Frontal cortex (tissue), 4 donors: Measurements from ENCODE around the gene MIS12. TPM values are rescaled to one million over a fixed set of nuclear protein-coding genes. Genes with fewer than 3 reads are reported as not detected.

Experiments used
- DNase-seq, 2 donors: peaks; one replicate each; pipeline ENCODE4 v3.0.0; 2012; ENCODE audit warnings: low spot score in 2 of 2
- FAIRE-seq: peaks from 2 replicates; lab custom pipeline; 2012; peaks lifted over from hg19 to GRCh38; lab: Jason Lieb, UNC
- total RNA-seq: library from RNA; depleted of rRNA; stranded (reverse); fragments of >200 nt; gene quantifications from one replicate; pipeline ENCODE4 v1.2.3, GENCODE V29; 2014
- donor health status: control.
- donor health status: control.
- donor health status: control.

Gene MIS12
- total RNA-seq, 1 donor from 2014 or later, result 24.5 TPM

- no peak for FAIRE-seq
- peak in 1 of 2 donors; percentile 58 for DNase-seq
Observed at GRCh38 chr17:5499476-5500231, 13.3 kb downstream of the MIS12 start.

GRCh38 chr17:5500247-5500588, 13.9 kb downstream of the MIS12 start:
- DNase-seq, result no peak
- no peak for FAIRE-seq

GRCh38 chr17:5500589-5501391, 14.4 kb downstream of the MIS12 start:
- FAIRE-seq, result no peak
- peak; percentile 80 to 93 for DNase-seq

DNA sequence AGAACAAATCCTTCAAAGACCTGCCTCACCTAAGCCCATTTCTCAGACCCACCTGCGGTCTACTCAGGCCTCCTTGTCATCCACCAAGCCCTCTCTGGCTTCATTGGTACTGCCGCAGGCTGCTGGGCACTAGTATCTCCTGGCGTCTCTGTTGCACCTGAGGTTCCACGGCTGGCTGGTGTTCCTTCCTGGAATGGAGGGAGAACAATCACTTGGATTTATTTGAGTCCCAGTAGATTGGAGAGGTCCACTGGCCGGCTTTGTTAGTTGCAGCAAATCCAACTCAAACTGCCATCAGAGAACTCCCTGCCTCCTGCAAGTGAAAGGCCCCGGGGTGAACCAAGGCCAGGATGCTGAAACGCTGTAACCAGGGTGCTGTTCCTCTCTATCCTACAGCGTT, 15.3 kb downstream of the MIS12 start:
- DNase-seq, result no peak
- FAIRE-seq, result no peak

- FAIRE-seq (no peak), DNase-seq (no peak)
Observed at GRCh38 chr17:5502552-5502951, 16.2 kb downstream of the MIS12 start.

- FAIRE-seq, result no peak
- DNase-seq, result no peak
Observed at GRCh38 chr17:5506307-5506706, 19.9 kb downstream of the MIS12 start.

DNA sequence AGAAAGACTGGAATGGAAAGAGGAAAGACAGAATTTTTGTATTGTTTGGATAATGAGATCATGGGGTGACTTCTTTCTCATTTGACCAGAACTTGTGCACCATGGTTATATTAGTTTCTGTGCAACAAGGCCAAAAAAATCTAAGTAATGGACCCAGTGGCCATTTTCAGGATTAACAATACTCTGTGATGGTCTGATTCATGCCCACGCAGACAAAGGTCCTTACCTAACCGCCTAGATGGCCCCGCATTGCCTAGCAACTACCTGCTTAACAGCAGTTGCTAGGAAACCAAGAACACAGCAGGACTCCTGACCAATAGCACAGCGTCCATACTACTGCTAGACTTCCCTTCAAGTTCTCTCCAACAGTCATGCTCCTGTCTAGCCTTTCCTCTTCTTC, 22.4 kb downstream of the MIS12 start:
- no peak for DNase-seq
- FAIRE-seq, result no peak

GRCh38 chr17:5509482-5509881, 23.1 kb downstream of the MIS12 start:
- no peak for FAIRE-seq
- no peak for DNase-seq

- DNase-seq (no peak), FAIRE-seq (no peak)
Observed at GRCh38 chr17:5510771-5511170, 24.4 kb downstream of the MIS12 start.

GRCh38 chr17:5511401-5512225, 25.2 kb downstream of the MIS12 start:
- DNase-seq (no peak), FAIRE-seq (no peak)

GRCh38 chr17:5513628-5514027, 27.3 kb downstream of the MIS12 start:
- FAIRE-seq (no peak), DNase-seq (no peak)

GRCh38 chr17:5514976-5515375, 28.6 kb downstream of the MIS12 start:
- DNase-seq (no peak), FAIRE-seq (no peak)

DNA sequence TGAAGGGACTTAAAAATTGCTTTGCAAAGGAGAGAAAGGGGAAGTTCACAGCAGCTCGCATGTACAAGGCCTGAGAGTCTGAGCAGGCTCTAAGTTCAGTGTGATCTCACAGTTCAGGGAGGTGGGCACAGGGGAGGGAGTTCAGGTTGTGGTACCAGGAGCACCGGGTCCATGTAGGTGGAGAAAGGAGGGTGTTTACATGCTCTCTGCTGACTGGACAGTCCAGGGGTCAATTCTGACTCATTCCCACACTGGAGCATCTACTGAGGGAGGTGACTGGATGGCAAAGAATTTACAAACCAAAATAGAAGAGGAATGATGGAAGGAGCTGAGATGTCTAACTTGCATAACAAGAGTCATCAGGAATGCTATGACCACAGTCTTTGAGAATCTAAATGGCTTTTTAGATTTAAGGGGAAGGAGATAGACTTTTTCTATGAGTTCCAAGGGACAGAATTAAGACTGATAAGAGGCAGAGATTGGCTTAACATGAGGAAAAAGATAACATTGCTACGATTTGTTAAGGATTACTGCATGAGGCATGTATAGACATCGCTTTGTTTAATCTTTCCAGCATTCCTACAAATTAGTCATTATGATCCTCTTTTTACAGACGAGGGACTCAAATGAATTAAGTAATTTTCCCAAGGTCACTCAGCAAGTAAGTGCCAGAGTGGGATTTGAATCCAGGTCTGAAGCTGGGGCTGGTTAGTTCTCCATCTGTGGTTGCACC, 29.9 kb downstream of the MIS12 start:
- FAIRE-seq, result no peak
- no peak for DNase-seq

GRCh38 chr17:5522476-5522875, 36.1 kb downstream of the MIS12 start:
- no peak for FAIRE-seq
- DNase-seq, result no peak

DNA sequence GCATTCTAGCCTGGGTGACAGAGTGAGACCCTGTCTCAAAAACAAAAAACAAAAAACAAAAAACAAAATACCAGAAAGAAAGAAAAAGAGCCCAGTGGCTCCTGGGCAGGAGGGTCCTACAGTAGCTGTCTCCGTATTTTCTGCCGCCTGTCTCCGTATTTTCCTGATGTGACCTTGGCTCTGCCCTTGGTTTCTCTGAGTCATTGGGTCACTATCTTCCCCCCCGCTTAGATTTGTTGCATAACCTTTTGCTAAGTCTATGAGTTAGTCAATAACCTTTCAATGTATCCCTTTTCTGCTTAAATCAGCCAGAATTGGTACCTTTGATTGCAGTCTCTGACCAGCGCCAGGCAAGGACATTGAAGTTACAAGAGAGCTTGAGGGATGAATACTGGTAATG, 36.9 kb downstream of the MIS12 start:
- no peak for DNase-seq
- FAIRE-seq, result no peak

- no peak for FAIRE-seq
- DNase-seq, result peak; percentile 51 to 78
Observed at GRCh38 chr17:5526821-5527598, 40.6 kb downstream of the MIS12 start.

GRCh38 chr17:5527601-5528250, 41.4 kb downstream of the MIS12 start:
- DNase-seq (no peak), FAIRE-seq (no peak)

DNA sequence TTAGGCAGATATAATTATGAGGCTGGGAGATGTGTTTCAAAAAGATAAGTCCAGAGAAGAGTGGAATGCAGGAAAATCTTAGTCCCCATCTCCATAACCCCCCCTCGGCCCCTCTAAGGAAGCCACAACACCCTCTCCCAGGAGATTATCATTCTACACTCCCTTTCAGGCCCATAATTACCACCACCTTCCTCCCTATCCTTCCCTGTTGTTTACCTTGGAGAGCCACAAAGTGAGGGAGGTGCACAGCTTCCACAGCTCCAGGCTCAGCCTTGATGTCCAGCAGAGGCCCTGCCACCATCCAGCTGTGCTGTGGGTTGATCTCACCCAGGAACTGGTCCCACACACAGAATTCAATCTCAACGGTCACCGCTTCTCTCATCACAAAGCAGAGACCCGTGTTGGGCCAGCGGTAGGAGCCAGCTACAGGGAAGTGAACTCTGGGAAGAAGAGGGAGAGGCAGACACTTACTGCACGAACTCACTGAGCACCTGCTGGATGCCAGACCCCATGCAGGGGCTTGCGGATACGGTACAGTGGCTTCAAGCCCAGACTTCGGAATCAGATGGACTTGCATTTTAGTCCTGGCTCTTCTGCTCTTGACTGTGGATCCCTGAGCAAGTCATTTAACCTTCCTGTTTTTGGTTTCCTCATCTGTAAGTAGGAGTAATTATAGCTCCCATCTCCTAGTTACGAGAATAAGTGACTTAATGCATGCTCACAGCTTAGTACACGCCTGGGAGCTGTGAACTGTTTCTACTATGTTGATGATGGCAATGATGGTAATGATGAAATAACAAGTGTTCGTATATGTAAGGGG, 44.1 kb downstream of the MIS12 start:
- DNase-seq (no peak), FAIRE-seq (no peak)
